Measurements from ENCODE around the gene MAU2.
"Not testable (repeated sequence)": the region's sequence is repeated elsewhere in the genome, so short reads cannot be mapped to it uniquely, and the experiment has no call there.

The MAU2 gene

GRCh38 chr19:19345970-19346369, 25.3 kb downstream of the MAU2 start:
- DNase-seq (ENCODE audit: low read depth, low spot score): no peak
- ChIA-PET CTCF (interaction anchor here (2.4 kb wide), 1 partner anchor 144 kb away, joined by 11 read pairs; no protein-coding TSS in a partner anchor), POLR2A (no interaction called here)
- H3K4me3 ChIP-seq (ENCODE audit: low read depth, low read length): no peak overlapping the region
- no peak for TF ChIP-seq CTCF (IDR thresholded peaks at IDR 0.05; ENCODE audit: insufficient read depth, low read length, missing control alignments)

- no peak overlapping the region for H3K4me3 ChIP-seq (ENCODE audit: low read depth, low read length)
- TF ChIP-seq CTCF (IDR thresholded peaks at IDR 0.05; ENCODE audit: insufficient read depth, low read length, missing control alignments): no peak
- ChIA-PET POLR2A (no interaction called here), CTCF (interaction anchor here (0.9 to 6.9 kb wide), 8 partner anchors 9 to 163 kb away, joined by 3 to 31 read pairs (median 4); no protein-coding TSS in a partner anchor)
- DNase-seq (ENCODE audit: low read depth, low spot score): no peak
Observed at GRCh38 chr19:19347401-19348110, 26.9 kb downstream of the MAU2 start.

GRCh38 chr19:19348266-19348665, 27.6 kb downstream of the MAU2 start:
- no peak for DNase-seq (ENCODE audit: low read depth, low spot score)
- POLR2A ChIA-PET: no interaction called here
- CTCF ChIA-PET: interaction anchor here (0.8 to 6.9 kb wide), 5 partner anchors 10 to 25 kb away, joined by 3 to 31 read pairs (median 5); no protein-coding TSS in a partner anchor
- TF ChIP-seq CTCF (IDR thresholded peaks at IDR 0.05; ENCODE audit: insufficient read depth, low read length, missing control alignments): no peak
- no peak overlapping the region for H3K4me3 ChIP-seq (ENCODE audit: low read depth, low read length)

- ChIA-PET POLR2A (no interaction called here), CTCF (interaction anchor here (0.9 to 6.9 kb wide), 3 partner anchors 9 to 12 kb away, joined by 3 to 31 read pairs (median 6); no protein-coding TSS in a partner anchor)
- DNase-seq (ENCODE audit: low read depth, low spot score): no peak
Observed at GRCh38 chr19:19349365-19349764, 28.7 kb downstream of the MAU2 start.

GRCh38 chr19:19350756-19351155, 30.1 kb downstream of the MAU2 start:
- not testable (repeated sequence) for H3K4me3 ChIP-seq (ENCODE audit: low read depth, low read length); DNase-seq (ENCODE audit: low read depth, low spot score)
- ChIA-PET CTCF (interaction anchor here (1.3 to 6.9 kb wide), 4 partner anchors 9 to 140 kb away, joined by 5 to 33 read pairs (median 20); no protein-coding TSS in a partner anchor), POLR2A (interaction anchor here (0.7 kb wide), 1 partner anchor 344 kb away, joined by 3 read pairs; no protein-coding TSS in a partner anchor)

More at GRCh38 chr19:19349365-19349764, 28.7 kb downstream of the MAU2 start:
- no peak for TF ChIP-seq CTCF (IDR thresholded peaks at IDR 0.05; ENCODE audit: insufficient read depth, low read length, missing control alignments)
- no peak overlapping the region for H3K4me3 ChIP-seq (ENCODE audit: low read depth, low read length)

- no peak for TF ChIP-seq CTCF (IDR thresholded peaks at IDR 0.05; ENCODE audit: insufficient read depth, low read length, missing control alignments)
- POLR2A ChIA-PET: interaction anchor here (0.5 kb wide), 1 partner anchor 31 kb away, joined by 3 read pairs; no protein-coding TSS in a partner anchor
Observed at GRCh38 chr19:19352823-19353222, 32.2 kb downstream of the MAU2 start.

More at GRCh38 chr19:19352823-19353222, 32.2 kb downstream of the MAU2 start:
- CTCF ChIA-PET: interaction anchor here (2.3 to 6.9 kb wide), 3 partner anchors 9 to 138 kb away, joined by 10 to 33 read pairs (median 31); no protein-coding TSS in a partner anchor
- no peak for DNase-seq (ENCODE audit: low read depth, low spot score)
- H3K4me3 ChIP-seq (ENCODE audit: low read depth, low read length): no peak overlapping the region

All from AG04449 (cell line).